ENCODE measurements around the gene SIL1.

Gene SIL1

DNA sequence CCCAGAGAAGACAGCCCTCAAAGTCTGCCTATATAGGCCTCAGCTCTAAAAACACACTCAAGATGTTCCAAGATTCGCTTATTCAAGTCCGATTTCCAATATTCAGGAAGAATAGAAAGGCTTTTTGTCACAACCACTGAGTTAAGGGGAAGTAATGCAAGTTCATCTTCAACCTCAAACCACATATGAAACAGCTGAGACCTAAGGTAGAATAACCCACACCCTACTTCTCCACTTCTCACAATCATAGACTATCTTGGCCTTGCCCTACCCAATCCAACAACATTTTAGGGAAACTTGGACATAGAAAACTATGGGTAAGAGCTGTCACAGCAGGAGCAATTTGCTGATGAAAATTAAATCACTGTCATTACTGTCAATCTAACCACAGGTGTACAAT is 171.0 kb downstream of the SIL1 start:
- TF ChIP-seq, protein P1, sequence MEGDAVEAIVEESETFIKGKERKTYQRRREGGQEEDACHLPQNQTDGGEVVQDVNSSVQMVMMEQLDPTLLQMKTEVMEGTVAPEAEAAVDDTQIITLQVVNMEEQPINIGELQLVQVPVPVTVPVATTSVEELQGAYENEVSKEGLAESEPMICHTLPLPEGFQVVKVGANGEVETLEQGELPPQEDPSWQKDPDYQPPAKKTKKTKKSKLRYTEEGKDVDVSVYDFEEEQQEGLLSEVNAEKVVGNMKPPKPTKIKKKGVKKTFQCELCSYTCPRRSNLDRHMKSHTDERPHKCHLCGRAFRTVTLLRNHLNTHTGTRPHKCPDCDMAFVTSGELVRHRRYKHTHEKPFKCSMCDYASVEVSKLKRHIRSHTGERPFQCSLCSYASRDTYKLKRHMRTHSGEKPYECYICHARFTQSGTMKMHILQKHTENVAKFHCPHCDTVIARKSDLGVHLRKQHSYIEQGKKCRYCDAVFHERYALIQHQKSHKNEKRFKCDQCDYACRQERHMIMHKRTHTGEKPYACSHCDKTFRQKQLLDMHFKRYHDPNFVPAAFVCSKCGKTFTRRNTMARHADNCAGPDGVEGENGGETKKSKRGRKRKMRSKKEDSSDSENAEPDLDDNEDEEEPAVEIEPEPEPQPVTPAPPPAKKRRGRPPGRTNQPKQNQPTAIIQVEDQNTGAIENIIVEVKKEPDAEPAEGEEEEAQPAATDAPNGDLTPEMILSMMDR (conservative IDR thresholded peaks at IDR 0.05) = no peak
- H3K27ac ChIP-seq = no peak overlapping the region

DNA sequence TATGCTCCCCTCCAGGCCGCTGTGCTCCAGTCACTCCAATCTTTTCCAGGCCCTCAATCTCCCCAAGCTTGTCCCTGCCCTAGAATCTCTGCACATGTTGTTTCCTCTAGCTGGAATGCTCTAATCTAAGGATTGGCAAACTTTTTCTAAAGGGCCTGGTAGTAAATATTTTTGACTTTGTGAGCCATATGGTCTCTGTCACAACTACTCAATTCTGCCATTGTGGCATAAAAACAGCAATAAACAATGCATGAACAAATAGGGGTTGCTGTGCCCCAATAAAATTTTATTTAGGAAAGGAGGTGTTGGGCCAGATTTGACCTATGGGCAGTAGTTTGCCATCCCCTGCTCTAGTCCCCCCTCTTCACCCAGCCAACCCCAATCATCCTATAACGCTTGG is 172.5 kb downstream of the SIL1 start:
- TF ChIP-seq, protein P1 (conservative IDR thresholded peaks at IDR 0.05) = no peak
- H3K27ac ChIP-seq = no peak overlapping the region

DNA sequence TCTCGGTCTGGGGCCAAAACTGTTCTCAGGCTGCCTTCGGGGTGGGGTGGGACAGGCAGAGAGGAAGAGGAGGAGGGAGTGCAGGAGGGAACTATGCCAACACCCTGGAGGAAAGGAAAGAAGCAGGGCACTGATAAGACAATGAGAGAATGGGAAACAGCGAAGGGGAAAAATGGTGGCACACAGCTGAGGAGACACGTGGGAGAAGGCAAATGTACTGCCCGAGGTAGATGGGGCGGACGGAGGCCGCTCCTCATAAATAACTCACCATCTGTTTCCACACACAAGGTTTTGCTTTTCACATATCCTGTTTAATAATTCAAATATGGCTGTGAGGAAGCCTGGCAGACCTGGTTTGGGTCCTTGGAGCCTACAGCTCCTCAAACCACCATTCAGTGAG is 174.9 kb downstream of the SIL1 start:
- H3K27ac ChIP-seq = no peak overlapping the region
- TF ChIP-seq, protein P1 (conservative IDR thresholded peaks at IDR 0.05) = no peak

DNA sequence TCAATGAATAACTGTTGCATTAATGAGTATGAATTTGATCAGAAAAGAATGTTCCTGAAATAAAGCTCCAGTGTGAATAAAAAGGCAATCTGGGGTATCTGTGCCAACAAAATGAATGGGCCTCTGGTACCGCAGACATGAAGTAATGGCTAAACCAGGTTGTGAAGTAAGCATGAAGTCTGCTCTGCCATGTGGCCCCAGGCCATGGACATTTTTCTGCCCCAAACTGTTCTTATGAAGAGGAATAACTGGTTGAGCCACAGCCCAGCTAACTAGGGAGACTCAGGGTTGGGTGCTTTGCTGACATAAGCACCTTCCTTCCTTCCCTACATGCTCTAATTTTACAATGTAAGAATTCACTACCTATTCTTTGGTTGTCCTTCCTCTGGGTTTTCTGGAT is 175.6 kb downstream of the SIL1 start:
- H3K27ac ChIP-seq = no peak overlapping the region
- TF ChIP-seq, protein P1 (conservative IDR thresholded peaks at IDR 0.05) = no peak

DNA sequence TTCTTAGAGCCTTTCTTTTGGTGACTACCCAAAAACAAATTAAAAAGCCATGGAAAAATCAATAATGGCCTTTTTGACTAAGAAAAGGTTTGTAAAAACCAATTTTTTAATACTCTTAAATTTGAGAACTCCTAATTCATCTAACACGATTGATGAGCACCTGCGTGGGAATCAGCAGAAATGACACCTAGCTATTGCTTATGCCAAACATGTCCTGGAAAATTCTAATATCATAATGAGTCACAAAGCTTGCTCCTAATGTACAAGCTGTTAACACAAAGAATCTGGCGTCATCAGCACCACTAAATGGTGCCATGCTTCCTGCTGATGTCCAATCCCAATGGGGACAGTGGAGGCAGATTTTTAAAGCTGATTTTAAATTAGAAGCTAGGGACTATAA is 176.8 kb downstream of the SIL1 start:
- no peak overlapping the region for H3K27ac ChIP-seq
- TF ChIP-seq, protein P1 (conservative IDR thresholded peaks at IDR 0.05) = no peak

DNA sequence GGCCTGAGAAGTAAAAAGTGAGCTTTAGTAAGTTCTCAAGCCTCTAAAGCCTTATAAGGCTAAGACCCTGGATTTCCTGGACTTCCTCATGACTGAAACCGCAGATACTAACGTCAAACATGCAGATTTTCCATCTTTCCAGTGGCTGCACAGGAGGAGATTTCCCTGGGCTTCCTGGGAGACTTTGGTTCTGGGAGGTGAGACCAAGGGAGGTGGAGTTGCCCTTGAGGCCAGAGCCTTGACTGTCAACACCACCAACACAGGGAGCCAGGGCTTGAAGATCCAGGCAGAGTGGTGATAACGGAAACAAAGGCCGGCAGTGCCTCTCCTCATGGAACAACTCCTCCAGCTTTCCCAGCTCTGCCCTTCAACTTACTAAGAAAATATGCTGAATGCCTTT is 178.3 kb downstream of the SIL1 start:
- TF ChIP-seq, protein P1 (conservative IDR thresholded peaks at IDR 0.05) = no peak
- H3K27ac ChIP-seq = no peak overlapping the region

DNA sequence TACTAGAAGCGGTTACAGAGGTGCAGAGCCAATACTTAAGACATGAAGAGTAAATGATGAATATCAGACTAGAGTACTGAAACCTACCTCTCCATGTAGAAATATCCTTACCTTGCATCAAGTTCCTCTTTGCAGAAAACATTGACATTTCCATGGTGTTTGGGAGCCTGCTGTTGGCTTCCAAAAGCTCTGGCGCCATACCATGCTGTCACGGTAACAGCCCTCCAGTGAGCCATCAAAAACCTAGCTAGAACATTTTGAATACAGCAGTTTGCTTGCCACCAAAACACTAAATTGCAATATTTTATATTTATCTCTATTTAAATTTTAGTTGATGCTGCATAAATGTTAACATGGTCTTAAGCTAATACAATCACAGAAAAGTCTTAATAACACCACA is 179.0 kb downstream of the SIL1 start:
- TF ChIP-seq, protein P1 (conservative IDR thresholded peaks at IDR 0.05) = no peak
- no peak overlapping the region for H3K27ac ChIP-seq

DNA sequence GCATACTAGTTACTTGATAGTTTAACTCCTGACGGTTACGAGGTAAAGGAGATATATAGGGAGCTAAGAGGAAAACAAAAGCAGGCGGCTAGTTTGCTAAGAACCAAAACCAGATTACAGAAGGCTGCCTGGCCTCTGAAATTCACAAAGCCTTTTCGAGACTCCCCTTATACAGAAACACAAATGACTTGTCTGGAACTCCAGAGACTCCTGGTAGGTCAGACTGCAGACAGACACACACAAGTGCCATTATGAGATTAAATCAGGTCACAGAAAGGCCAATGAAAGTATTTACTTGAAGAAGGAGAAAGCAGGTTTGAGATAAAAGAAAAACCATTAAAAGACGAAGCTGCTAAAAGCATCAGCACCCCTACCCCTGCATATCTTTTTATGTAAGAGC is 180.5 kb downstream of the SIL1 start:
- TF ChIP-seq, protein P1 (conservative IDR thresholded peaks at IDR 0.05) = no peak

More for the DNA sequence above, 180.5 kb downstream of the SIL1 start:
- H3K27ac ChIP-seq = no peak overlapping the region

Data from VCaP (cell line).